ENCODE data around the gene IER3. TPM values are rescaled to one million over a fixed set of nuclear protein-coding genes. Genes with fewer than 3 reads are reported as not detected.
A peak's percentile ranks its signal among the peaks of the same experiment; 100 is the strongest.

The IER3 gene
- total and polyA plus RNA-seq, 2 experiments from 2014 or later = 19.9 to 21.2 TPM

- DNase-seq (ENCODE audit: low spot score) (no peak), ATAC-seq (no peak)
- no peaks in the 10 kb centered on the region for H3K79me2 ChIP-seq (replicated peaks; ENCODE audit: insufficient read depth)
- Mint-ChIP-seq H3K27me3 (ENCODE audit: insufficient read depth, low read depth, poor library complexity) (peaks cover 16% of the 10 kb centered on the region), H3K4me1 (peaks cover 54% of the 10 kb centered on the region), H3K36me3 (ENCODE audit: low read depth) (no peaks in the 10 kb centered on the region), H3K27ac (peak overlapping the region; percentile 94), H3K4me3 (no peak overlapping the region; the same call in 2 of the 3 replicates), H3K9me3 (no peaks in the 10 kb centered on the region; the same call in 2 of the 3 replicates)
- H3K4me3 ChIP-seq = no peak overlapping the region
- TF ChIP-seq STAT1 (IDR thresholded peaks at IDR 0.05; ENCODE audit: unreplicated experiment) (no peak), ZNF114 (CRISPR knock-in tag; IDR thresholded peaks at IDR 0.05) (no peak), REST (IDR thresholded peaks at IDR 0.05; ENCODE audit: unreplicated experiment) (no peak), ZNF331 (CRISPR knock-in tag; IDR thresholded peaks at IDR 0.05; ENCODE audit: low read depth) (no peak), CREB1 (CRISPR knock-in tag; IDR thresholded peaks at IDR 0.05; ENCODE audit: low read depth) (no peak), EZH2 (IDR thresholded peaks at IDR 0.05; ENCODE audit: low read depth, unreplicated experiment) (no peak), JUNB (IDR thresholded peaks at IDR 0.05; ENCODE audit: unreplicated experiment) (no peak), NANOG (IDR thresholded peaks at IDR 0.05; ENCODE audit: borderline replicate concordance) (no peak), POLR2AphosphoS5 (IDR thresholded peaks at IDR 0.05; ENCODE audit: low read depth) (no peak), EZH2phosphoT487 (IDR thresholded peaks at IDR 0.05; ENCODE audit: unreplicated experiment) (no peak)
- TF ChIP-seq, protein P1, sequence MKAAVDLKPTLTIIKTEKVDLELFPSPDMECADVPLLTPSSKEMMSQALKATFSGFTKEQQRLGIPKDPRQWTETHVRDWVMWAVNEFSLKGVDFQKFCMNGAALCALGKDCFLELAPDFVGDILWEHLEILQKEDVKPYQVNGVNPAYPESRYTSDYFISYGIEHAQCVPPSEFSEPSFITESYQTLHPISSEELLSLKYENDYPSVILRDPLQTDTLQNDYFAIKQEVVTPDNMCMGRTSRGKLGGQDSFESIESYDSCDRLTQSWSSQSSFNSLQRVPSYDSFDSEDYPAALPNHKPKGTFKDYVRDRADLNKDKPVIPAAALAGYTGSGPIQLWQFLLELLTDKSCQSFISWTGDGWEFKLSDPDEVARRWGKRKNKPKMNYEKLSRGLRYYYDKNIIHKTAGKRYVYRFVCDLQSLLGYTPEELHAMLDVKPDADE (IDR thresholded peaks at IDR 0.05) = no peak
- TF ChIP-seq, protein P2, sequence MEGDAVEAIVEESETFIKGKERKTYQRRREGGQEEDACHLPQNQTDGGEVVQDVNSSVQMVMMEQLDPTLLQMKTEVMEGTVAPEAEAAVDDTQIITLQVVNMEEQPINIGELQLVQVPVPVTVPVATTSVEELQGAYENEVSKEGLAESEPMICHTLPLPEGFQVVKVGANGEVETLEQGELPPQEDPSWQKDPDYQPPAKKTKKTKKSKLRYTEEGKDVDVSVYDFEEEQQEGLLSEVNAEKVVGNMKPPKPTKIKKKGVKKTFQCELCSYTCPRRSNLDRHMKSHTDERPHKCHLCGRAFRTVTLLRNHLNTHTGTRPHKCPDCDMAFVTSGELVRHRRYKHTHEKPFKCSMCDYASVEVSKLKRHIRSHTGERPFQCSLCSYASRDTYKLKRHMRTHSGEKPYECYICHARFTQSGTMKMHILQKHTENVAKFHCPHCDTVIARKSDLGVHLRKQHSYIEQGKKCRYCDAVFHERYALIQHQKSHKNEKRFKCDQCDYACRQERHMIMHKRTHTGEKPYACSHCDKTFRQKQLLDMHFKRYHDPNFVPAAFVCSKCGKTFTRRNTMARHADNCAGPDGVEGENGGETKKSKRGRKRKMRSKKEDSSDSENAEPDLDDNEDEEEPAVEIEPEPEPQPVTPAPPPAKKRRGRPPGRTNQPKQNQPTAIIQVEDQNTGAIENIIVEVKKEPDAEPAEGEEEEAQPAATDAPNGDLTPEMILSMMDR (conservative IDR thresholded peaks at IDR 0.05; ENCODE audit: low read depth in 2 of 2) = no peak
- TF ChIP-seq, protein P3, sequence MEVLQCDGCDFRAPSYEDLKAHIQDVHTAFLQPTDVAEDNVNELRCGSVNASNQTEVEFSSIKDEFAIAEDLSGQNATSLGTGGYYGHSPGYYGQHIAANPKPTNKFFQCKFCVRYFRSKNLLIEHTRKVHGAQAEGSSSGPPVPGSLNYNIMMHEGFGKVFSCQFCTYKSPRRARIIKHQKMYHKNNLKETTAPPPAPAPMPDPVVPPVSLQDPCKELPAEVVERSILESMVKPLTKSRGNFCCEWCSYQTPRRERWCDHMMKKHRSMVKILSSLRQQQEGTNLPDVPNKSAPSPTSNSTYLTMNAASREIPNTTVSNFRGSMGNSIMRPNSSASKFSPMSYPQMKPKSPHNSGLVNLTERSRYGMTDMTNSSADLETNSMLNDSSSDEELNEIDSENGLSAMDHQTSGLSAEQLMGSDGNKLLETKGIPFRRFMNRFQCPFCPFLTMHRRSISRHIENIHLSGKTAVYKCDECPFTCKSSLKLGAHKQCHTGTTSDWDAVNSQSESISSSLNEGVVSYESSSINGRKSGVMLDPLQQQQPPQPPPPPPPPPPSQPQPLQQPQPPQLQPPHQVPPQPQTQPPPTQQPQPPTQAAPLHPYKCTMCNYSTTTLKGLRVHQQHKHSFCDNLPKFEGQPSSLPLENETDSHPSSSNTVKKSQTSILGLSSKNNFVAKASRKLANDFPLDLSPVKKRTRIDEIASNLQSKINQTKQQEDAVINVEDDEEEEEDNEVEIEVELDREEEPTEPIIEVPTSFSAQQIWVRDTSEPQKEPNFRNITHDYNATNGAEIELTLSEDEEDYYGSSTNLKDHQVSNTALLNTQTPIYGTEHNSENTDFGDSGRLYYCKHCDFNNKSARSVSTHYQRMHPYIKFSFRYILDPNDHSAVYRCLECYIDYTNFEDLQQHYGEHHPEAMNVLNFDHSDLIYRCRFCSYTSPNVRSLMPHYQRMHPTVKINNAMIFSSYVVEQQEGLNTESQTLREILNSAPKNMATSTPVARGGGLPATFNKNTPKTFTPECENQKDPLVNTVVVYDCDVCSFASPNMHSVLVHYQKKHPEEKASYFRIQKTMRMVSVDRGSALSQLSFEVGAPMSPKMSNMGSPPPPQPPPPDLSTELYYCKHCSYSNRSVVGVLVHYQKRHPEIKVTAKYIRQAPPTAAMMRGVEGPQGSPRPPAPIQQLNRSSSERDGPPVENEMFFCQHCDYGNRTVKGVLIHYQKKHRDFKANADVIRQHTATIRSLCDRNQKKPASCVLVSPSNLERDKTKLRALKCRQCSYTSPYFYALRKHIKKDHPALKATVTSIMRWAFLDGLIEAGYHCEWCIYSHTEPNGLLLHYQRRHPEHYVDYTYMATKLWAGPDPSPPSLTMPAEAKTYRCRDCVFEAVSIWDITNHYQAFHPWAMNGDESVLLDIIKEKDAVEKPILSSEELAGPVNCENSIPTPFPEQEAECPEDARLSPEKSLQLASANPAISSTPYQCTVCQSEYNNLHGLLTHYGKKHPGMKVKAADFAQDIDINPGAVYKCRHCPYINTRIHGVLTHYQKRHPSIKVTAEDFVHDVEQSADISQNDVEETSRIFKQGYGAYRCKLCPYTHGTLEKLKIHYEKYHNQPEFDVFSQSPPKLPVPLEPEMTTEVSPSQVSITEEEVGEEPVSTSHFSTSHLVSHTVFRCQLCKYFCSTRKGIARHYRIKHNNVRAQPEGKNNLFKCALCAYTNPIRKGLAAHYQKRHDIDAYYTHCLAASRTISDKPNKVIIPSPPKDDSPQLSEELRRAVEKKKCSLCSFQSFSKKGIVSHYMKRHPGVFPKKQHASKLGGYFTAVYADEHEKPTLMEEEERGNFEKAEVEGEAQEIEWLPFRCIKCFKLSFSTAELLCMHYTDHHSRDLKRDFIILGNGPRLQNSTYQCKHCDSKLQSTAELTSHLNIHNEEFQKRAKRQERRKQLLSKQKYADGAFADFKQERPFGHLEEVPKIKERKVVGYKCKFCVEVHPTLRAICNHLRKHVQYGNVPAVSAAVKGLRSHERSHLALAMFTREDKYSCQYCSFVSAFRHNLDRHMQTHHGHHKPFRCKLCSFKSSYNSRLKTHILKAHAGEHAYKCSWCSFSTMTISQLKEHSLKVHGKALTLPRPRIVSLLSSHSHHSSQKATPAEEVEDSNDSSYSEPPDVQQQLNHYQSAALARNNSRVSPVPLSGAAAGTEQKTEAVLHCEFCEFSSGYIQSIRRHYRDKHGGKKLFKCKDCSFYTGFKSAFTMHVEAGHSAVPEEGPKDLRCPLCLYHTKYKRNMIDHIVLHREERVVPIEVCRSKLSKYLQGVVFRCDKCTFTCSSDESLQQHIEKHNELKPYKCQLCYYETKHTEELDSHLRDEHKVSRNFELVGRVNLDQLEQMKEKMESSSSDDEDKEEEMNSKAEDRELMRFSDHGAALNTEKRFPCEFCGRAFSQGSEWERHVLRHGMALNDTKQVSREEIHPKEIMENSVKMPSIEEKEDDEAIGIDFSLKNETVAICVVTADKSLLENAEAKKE (CRISPR knock-in tag; IDR thresholded peaks at IDR 0.05) = no peak
- no peaks in the 10 kb centered on the region for H3K36me3 ChIP-seq (ENCODE audit: insufficient read depth)
- peak overlapping the region; percentile 46; the same call in 1 of the 2 replicates for H3K4me2 ChIP-seq
- no peak overlapping the region for H3K27ac ChIP-seq (ENCODE audit: low read depth)
- peaks cover 36% of the 10 kb centered on the region for H3K4me1 ChIP-seq (ENCODE audit: insufficient read depth)
- no peaks in the 10 kb centered on the region for H3K27me3 ChIP-seq (ENCODE audit: insufficient read depth)
- H2AFZ ChIP-seq = peak overlapping the region; percentile 95; the same call in 1 of the 2 replicates
- H3K9me2 ChIP-seq (ENCODE audit: insufficient read depth) = no peaks in the 10 kb centered on the region
- no peaks in the 10 kb centered on the region for H3F3A ChIP-seq (replicated peaks; ENCODE audit: low read depth)
- H4K20me1 ChIP-seq (replicated peaks; ENCODE audit: insufficient read depth) = no peaks in the 10 kb centered on the region
Observed at GRCh38 chr6:30768634-30769087, 24.3 kb upstream of the IER3 start.
